HL-60/S4 treated with retinoic acid at 250 ng/mL for 4 days and 3 days (cell line): Measurements from ENCODE around the gene DOK7.

ENCODE experiments used
- in situ Hi-C: fragments of 300-500 bp; cut with MboI; formaldehyde crosslinking; loops from 2 replicates; pipeline ENCODE4 v1.7.0; 2022; ENCODE audit warnings: low sequenced_read_pairs

DOK7 gene

GRCh38 chr4:3441501-3442459 lies 21.3 kb upstream of the DOK7 start, which contains the start of gene HGFAC:
Gene HGFAC (plus strand): TSS chr4:3441968. CDS start chr4:3442002, 34 bp downstream.
- in situ Hi-C loops, result no loop called here

GRCh38 chr4:3442460-3442958 lies 20.6 kb upstream of the DOK7 start:
- in situ Hi-C loops, result no loop called here

DNA sequence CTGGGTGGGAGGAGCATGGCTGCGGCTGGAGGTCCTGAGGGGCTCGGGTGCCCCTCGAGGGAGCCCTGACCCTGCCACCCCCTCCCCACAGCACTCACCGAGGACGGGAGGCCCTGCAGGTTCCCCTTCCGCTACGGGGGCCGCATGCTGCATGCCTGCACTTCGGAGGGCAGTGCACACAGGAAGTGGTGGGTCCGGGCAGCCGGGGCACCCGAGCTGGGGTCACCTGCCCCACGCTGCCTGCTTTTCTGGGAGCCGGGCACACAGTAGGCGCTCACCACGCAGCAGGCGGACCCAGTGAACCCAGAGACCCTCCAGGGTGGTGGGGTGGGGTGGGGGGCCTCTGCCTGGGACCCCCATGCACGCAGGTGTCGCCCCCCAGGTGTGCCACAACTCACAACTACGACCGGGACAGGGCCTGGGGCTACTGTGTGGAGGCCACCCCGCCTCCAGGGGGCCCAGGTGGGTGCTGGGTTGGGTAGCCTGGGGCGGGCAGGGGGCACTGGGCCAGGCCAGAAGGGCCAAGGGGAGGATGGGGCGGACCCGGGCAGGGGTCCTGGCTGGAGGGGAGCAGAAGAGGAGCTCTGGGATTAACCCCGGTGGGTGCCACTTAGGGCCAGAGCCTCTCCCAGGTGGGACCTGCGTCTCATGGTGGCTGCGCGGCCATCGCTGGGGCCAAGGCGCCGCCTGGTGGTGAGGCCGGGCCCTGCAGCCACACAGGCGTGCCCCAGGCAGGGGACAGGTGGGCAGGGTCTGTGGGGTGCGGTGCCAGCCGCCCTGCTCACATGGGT lies 20.0 kb upstream of the DOK7 start:
- in situ Hi-C loops, result no loop called here

DNA sequence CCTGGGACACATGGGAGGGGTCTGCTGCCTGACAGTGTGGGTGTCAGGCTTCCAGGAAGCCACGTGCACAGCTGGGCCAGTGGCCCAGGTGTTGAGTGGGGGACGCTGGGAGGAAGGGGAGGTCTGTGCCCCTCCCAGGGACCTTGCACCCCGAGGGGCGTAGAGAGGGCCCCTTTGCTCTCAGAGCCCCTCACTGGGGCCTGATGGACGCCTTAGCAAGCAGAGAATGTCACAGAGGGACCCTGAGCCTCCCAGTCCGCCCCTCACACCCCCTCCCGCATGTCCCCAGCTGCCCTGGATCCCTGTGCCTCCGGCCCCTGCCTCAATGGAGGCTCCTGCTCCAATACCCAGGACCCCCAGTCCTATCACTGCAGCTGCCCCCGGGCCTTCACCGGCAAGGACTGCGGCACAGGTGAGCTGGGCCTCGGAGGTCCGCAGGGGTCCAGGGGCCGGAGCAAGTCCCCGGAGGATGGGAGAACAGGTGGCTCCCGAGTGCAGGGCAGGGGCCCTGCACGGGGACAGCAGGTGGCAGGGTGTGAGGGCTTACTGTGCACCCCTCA lies 19.3 kb upstream of the DOK7 start:
- in situ Hi-C loops, result no loop called here

DNA sequence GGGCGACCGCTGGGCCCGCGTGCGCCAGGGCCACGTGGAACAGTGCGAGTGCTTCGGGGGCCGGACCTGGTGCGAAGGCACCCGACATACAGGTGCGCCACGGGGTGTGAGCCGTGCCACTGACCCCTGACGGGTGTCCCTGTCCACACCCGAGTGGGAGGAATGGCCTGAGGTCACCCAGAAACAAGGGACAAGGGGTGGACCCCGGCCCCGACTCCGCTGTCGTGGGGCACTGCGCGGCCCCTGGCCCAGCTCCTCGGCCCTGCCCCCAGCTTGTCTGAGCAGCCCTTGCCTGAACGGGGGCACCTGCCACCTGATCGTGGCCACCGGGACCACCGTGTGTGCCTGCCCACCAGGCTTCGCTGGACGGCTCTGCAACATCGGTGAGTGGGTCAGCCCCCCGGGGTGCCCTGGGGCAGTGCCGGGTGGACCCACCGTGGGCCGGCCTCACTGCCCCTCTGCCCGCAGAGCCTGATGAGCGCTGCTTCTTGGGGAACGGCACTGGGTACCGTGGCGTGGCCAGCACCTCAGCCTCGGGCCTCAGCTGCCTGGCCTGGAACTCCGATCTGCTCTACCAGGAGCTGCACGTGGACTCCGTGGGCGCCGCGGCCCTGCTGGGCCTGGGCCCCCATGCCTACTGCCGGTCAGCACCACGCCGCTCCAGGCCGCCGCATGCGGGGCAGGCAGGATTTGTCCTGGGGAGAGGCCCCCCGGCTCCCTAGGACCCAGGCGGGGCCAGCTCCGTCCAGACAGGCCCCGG lies 18.6 kb upstream of the DOK7 start:
- in situ Hi-C loops, result no loop called here

- in situ Hi-C loops, result no loop called here
Observed at GRCh38 chr4:3445111-3445820, 17.8 kb upstream of the DOK7 start.

DNA sequence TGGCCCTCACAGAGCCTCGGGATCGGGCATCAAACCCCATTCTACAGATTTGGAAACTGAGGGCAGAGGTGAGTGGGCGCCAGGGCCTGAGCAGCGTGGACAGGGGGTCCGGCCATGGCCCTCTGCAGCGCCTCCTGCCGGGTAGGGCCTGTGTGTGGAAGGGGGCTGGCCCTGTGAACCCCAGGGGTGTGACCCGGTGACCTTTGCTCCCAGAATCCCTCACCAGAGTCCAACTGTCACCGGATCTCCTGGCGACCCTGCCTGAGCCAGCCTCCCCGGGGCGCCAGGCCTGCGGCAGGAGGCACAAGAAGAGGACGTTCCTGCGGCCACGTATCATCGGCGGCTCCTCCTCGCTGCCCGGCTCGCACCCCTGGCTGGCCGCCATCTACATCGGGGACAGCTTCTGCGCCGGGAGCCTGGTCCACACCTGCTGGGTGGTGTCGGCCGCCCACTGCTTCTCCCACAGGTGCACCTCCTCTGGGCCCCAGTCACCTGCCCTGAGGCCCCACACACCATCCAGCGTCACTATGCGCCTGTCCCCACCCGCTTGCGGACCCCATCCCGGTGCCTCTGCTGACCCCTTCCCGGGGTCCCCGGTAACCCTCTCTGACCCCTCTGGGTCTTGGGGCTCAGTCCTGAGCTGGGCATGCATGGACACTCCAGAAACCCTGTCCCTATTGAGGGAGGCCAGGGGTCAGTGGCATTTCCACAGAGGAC lies 17.1 kb upstream of the DOK7 start:
- in situ Hi-C loops, result no loop called here

DNA sequence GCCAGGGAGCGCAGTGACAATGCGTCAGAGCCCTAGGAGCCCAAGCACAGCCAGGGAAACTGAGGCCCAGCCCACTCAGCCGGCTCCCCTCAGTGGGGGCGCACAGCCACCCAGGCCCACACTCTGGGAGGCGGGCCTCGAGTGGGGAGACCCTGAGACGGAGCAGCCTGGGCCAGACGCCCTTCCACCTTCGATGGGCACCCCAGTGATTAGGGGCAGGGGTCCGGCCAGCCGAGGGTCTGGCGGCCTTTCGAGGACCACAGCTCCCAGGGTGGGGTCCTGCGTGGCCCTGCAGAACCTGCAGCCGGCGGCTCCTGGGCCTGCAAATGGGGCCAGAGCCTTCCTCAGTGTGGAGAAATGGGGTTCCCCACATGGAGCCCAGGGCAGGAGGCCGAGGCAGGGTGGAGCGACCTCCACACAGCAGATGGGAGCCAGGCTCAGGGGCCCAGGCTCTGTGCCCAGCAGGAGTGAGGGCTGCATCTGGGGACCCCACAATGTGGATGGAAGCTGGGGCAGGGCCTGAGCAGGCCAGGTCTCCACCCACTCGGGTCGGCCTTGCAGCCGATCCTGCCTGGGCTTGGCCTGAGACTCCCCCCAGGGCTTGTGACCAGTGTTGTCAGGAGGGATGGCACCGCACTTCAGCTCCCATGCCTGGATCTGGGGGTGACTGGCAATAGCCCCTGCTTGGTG lies 16.3 kb upstream of the DOK7 start:
- in situ Hi-C loops, result no loop called here

DNA sequence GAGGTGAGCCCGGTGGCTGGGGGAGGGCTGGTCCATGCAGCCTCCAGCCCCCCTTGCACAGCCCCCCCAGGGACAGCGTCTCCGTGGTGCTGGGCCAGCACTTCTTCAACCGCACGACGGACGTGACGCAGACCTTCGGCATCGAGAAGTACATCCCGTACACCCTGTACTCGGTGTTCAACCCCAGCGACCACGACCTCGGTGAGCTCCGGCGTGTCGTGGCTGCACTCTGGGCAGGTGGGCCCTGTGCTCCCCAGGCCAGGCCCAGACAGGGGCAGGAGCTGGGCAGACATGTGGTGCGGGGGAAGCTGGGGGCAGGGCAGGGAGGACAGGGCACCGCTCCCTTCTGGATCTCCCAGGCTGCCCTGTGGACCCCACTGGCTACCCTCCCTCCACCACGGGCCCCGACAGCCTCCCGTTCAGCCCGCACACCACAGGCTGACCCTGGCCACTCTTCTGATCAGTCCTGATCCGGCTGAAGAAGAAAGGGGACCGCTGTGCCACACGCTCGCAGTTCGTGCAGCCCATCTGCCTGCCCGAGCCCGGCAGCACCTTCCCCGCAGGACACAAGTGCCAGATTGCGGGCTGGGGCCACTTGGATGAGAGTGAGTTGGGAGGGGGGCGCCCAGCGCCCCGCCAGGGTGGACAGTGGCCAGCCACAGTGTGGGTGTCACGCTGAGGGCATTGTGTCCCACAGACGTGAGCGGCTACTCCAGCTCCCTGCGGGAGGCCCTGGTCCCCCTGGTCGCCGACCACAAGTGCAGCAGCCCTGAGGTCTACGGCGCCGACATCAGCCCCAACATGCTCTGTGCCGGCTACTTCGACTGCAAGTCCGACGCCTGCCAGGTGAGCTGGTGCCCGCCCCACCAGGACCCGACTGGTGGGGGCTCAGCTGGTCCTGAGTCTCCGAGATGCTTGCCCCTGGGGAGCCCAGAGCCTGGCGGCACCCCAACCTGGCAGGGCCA lies 15.4 kb upstream of the DOK7 start:
- in situ Hi-C loops, result no loop called here

GRCh38 chr4:3449047-3449573 lies 14.0 kb upstream of the DOK7 start:
- in situ Hi-C loops, result no loop called here

DNA sequence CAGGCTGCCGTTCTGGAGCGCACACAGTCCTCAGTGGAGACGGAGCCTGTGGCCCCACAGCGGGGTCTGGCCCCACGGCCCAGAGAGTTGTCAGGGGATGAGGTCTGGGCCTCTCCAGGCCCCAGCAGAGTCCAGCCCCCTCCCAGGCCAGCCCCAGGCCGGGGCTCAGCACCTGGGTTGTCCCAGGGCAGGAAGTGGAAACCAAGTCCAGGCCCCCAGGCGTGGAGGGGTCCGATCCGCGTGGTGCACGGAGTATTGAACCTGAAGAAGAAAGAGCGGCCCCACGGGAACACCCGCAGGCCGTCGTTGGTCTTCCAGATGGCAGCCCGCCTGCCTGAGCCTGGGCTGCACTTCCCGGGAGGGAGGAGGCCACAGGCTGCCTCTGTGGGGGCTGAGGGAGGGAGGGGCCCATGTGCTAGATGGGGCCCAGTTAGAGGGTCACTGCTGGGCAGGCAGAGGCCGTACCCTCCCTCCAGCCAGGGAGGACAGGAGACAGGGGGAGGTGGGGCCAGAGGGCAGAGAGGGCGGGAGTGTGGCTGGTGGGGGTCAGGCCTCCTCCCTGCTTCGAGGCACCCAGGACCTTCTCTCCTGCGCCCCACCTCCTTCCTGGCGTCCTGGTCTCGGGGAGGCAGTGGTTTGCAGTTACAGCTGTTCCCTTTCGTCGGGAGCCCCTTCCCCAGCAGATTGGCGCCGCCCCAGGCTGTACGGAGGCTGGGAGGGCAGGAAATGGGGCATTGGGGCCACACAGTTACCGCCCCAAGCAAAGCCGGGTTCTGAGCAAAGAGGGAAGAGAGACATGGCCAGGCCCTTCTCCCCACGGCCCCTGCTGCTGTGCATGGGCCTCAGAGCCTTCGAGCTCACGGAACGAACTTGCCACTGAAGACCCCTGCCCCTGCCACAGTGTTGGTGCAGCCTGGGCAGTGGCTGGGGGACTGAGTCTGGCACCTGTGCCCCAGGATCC lies 13.3 kb upstream of the DOK7 start:
- in situ Hi-C loops, result loop anchor here (10.0 kb wide), 1 partner anchor 115 kb away; no protein-coding TSS in a partner anchor

GRCh38 chr4:3450643-3451042 lies 12.5 kb upstream of the DOK7 start:
- in situ Hi-C loops, result loop anchor here (10.0 kb wide), 1 partner anchor 116 kb away; no protein-coding TSS in a partner anchor

- in situ Hi-C loops, result loop anchor here (10.0 kb wide), 1 partner anchor 117 kb away; no protein-coding TSS in a partner anchor
Observed at GRCh38 chr4:3451956-3452355, 11.2 kb upstream of the DOK7 start.

DNA sequence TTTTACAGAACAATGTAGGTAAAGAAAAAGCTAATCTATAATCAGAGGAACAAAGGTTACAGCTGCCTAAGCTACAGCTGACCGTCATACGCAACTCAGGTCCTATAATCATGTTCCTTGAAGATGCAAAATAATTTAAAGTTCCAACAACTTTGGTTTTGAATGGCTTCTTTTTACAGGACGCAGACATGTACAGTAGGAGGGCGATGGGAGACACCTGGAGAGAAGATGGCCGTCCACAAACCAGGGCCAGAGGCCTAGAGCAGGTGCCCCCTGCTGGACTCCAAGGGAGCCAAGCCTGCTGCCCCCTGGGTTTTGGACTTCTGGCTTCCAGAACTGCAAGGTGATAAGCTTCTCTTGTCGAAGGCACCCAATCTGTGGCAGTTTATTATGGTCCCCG lies 10.7 kb upstream of the DOK7 start:
- in situ Hi-C loops, result loop anchor here (10.0 kb wide), 1 partner anchor 118 kb away; no protein-coding TSS in a partner anchor

- in situ Hi-C loops, result loop anchor here (10.0 kb wide), 1 partner anchor 121 kb away; no protein-coding TSS in a partner anchor
Observed at GRCh38 chr4:3455596-3455995, 7.5 kb upstream of the DOK7 start.

GRCh38 chr4:3458371-3458770 lies 4.7 kb upstream of the DOK7 start:
- in situ Hi-C loops, result loop anchor here (10.0 kb wide), 1 partner anchor 124 kb away; no protein-coding TSS in a partner anchor
